Tibial nerve (tissue), 4 donors: ENCODE results near the gene CHRM4. TPM values are rescaled to one million over a fixed set of nuclear protein-coding genes. Genes with fewer than 3 reads are reported as not detected.

Experiments used
- DNase-seq, 2 donors: peaks; one replicate each; pipeline ENCODE4 v3.0.0-alpha.2; 2019; ENCODE audit warnings: low spot score in 2 of 2
- H3K27ac ChIP-seq, 4 donors: fragments of 200-600 bp; sonication (generic) in 3 of 4; one replicate each; pipeline ENCODE4 v1.5.1; 2017 to 2019; ENCODE audit warnings: mild to moderate bottlenecking in 1 of 4
- H3K27me3 ChIP-seq, 2 donors: fragments of 200-600 bp; sonication (generic) in 1 of 2; one replicate each; pipeline versions ENCODE4 v1.5.1 to v1.6.0; 2017 to 2019
- H3K36me3 ChIP-seq, 3 donors: fragments of 200-600 bp; sonication (generic); one replicate each; pipeline ENCODE4 v1.5.1; 2018 to 2019
- H3K4me1 ChIP-seq, 4 donors: fragments of 200-600 bp; sonication (generic) in 3 of 4; one replicate each; pipeline ENCODE4 v1.5.1; 2017 to 2019
- H3K4me3 ChIP-seq, 4 donors: fragments of 200-600 bp; sonication (generic) in 3 of 4; one replicate each; pipeline ENCODE4 v1.5.1; 2017 to 2019; ENCODE audit warnings: mild to moderate bottlenecking in 1 of 4, moderate library complexity in 1 of 4
- H3K9me3 ChIP-seq, 4 donors: fragments of 200-600 bp; sonication (generic) in 3 of 4; one replicate each; pipeline ENCODE4 v1.5.1; 2017 to 2019
- EP300 ChIP-seq, 2 donors: sonication (generic); formaldehyde crosslinking; IDR thresholded peaks; one replicate each; pipeline ENCODE4 v1.6.1; 2017; ENCODE audit warnings: antibody characterized with exemption in 2 of 2, mild to moderate bottlenecking in 1 of 2
- POLR2A ChIP-seq, 2 donors: fragments of 450-650 bp; IDR thresholded peaks; one replicate each; pipeline ENCODE4 v1.6.1; 2017; ENCODE audit warnings: antibody characterized with exemption in 2 of 2, mild to moderate bottlenecking in 2 of 2, moderate library complexity in 2 of 2
- WGBS, 2 donors: methylation state at CpG; one replicate each; pipeline ENCODE4 v1.1.5; 2018; 5-methylcytosine and 5-hydroxymethylcytosine counted together
- total RNA-seq, 4 donors: library from RNA; depleted of rRNA; stranded (reverse); fragments of >200 nt; gene quantifications; one replicate each; pipeline ENCODE4 v1.1.0, GENCODE V29; 2016
- TF ChIP-seq, protein P1 (sequence below), 5 experiments: fragments of 200-600 bp in 3 of 5; fragments of 450-650 bp in 2 of 5; sonication (generic) in 3 of 5; IDR thresholded peaks; one replicate each; pipeline ENCODE4 v1.5.1; 2016 to 2019; ENCODE audit warnings: antibody characterized with exemption in 5 of 5, mild to moderate bottlenecking in 3 of 5, moderate library complexity in 2 of 5

Gene CHRM4
- total RNA-seq, 4 donors from 2014 or later: 1.2 TPM; not detected in 3

DNA sequence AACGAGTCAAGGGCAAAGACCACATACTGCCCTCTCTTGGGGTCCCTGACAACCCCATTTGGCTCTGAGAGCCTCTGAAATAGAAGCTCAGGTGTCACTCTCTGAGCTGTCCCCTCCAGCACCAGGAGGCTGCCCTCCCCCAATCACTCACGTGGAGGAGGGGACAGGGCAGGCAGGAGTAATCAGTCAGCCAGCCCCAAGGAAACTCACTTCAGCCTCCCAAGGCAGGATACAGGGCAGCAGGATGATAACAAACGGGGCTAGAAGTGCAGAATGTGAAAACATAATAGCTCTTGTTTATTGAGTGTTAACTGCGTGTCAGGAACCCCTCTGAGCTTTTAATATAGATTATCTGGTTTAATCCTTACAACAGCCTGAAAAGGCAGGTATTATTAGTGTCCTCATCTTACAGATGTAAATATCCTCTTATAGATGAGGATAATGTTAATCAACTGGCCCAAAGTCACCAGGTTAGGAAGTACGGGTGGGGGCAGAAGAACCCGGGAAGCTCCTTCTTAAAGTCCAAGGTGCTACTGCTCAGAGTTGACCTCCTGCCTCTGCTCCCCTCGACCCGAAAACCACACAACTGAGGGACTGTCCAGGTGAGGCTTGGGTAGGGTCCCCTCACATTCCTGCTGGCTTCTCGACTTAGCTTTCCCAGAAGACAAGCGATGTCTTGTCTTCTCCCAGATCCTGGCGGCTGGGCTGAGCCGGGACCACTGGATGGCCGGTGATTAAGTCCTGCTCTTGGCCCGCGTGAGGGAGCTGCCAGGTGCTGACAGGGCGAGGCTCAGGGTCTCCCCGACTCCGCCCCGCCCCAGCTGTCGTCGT is 2.7 kb downstream of the CHRM4 start:
- no peak for TF ChIP-seq EP300 (IDR thresholded peaks at IDR 0.05)
- TF ChIP-seq, protein P1, sequence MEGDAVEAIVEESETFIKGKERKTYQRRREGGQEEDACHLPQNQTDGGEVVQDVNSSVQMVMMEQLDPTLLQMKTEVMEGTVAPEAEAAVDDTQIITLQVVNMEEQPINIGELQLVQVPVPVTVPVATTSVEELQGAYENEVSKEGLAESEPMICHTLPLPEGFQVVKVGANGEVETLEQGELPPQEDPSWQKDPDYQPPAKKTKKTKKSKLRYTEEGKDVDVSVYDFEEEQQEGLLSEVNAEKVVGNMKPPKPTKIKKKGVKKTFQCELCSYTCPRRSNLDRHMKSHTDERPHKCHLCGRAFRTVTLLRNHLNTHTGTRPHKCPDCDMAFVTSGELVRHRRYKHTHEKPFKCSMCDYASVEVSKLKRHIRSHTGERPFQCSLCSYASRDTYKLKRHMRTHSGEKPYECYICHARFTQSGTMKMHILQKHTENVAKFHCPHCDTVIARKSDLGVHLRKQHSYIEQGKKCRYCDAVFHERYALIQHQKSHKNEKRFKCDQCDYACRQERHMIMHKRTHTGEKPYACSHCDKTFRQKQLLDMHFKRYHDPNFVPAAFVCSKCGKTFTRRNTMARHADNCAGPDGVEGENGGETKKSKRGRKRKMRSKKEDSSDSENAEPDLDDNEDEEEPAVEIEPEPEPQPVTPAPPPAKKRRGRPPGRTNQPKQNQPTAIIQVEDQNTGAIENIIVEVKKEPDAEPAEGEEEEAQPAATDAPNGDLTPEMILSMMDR (IDR thresholded peaks at IDR 0.05): no peak
- WGBS, 2 donors: 8 to 17% methylated on average over 12 to 21 of the region's 21 CpGs
- H3K27me3 ChIP-seq: peaks cover 5 to 69% of the 10 kb centered on the region in 2 donors
- H3K4me3 ChIP-seq: no peak overlapping the region
- no peaks in the 10 kb centered on the region for H3K36me3 ChIP-seq
- H3K9me3 ChIP-seq: no peaks in the 10 kb centered on the region
- DNase-seq: no peak
- H3K4me1 ChIP-seq: peaks cover 0 to 52% (median 30%) of the 10 kb centered on the region in 4 donors
- H3K27ac ChIP-seq: no peak overlapping the region

DNA sequence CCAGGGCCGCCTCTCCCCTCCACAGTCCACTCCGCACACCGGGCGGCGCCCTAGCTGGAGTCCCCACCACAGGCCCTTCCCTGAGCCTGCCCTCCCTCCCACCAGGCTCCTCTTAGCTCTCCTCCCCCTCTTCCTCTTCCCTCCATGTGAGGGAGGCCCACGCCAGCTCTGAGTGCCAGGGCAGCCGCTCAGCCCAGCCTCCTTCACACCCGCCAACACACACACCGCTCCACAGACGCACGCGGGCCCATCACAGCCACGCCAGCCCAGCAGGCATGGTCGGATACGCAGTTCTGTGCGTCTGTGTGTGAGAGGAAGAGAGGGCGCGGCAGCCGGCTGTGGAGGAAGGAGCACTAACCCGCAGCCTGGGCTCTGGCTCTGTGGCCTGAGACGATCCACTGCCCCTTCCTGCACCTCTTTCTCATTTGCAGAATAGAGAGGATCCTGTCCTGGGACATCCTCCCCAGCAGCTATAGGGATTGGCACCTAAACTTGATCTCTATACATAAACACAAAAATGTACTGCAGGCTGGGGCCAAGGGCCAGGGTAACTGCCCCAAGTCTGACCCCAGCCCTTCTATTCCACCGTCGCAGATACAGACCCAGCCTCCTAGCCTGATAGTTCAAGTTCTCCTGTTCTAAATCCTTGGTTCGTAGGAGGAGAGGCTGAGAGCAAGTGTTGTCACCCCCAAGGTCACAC is 3.5 kb downstream of the CHRM4 start:
- H3K4me1 ChIP-seq: peaks cover 0 to 53% (median 29%) of the 10 kb centered on the region in 4 donors
- no peak overlapping the region for H3K4me3 ChIP-seq
- DNase-seq: no peak
- no peaks in the 10 kb centered on the region for H3K36me3 ChIP-seq
- no peak overlapping the region for H3K27ac ChIP-seq
- 7 to 20% methylated on average over 24 of the region's 24 CpGs for WGBS, 2 donors
- peaks cover 5 to 68% of the 10 kb centered on the region in 2 donors for H3K27me3 ChIP-seq
- H3K9me3 ChIP-seq: no peaks in the 10 kb centered on the region
- TF ChIP-seq POLR2A (IDR thresholded peaks at IDR 0.05): no peak
- TF ChIP-seq, protein P1 (IDR thresholded peaks at IDR 0.05): no peak
- TF ChIP-seq EP300 (IDR thresholded peaks at IDR 0.05): no peak

DNA sequence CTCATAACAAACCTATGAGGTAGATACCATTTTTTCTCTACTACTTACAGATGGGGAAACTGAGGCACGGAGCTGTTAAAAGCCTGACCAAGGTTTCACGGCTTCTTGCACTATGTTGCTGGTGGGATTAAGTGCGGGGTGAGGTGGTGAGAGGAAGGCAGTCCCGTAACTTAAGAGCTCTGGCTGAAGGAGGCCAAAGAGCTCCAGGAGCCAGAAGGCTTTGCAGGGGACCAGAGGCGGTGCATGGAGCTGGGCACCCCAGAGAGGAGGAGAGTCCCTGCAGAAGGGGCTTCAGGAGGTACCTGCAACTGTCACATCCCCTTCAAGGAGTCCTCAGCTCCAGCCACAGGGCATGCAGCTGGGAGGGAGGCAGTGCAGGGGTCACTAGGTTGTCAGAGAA is 4.1 kb downstream of the CHRM4 start:
- Histone ChIP-seq H3K36me3 (no peaks in the 10 kb centered on the region), H3K4me3 (no peak overlapping the region), H3K9me3 (no peaks in the 10 kb centered on the region), H3K27me3 (peaks cover 5 to 62% of the 10 kb centered on the region in 2 donors), H3K27ac (no peak overlapping the region), H3K4me1 (peaks cover 0 to 53% (median 29%) of the 10 kb centered on the region in 4 donors)
- no peak for TF ChIP-seq POLR2A (IDR thresholded peaks at IDR 0.05)
- 74 to 80% methylated on average over 5 of the region's 5 CpGs for WGBS, 2 donors
- DNase-seq: no peak

DNA sequence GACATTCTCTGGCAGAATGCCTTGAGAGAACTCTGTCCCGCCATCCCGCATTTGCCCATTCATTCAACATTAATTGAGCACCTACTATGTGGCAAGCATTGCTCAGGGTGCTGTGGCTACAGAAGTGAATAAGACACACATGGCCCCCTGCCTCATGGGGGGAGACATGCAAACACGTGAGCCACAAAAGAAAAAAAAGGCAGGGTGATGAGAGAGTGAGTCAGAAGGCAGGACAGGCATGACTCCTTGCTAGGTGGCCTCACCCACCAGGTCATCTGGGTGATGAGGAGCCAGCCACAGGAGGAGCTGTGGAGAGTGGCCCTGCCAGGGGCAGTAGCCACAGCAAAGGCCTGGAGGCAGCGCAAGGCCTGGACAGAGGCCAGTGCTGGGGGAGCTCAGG is 4.9 kb downstream of the CHRM4 start:
- TF ChIP-seq EP300 (IDR thresholded peaks at IDR 0.05) (no peak), POLR2A (IDR thresholded peaks at IDR 0.05) (no peak)
- TF ChIP-seq, protein P1 (IDR thresholded peaks at IDR 0.05): no peak

DNA sequence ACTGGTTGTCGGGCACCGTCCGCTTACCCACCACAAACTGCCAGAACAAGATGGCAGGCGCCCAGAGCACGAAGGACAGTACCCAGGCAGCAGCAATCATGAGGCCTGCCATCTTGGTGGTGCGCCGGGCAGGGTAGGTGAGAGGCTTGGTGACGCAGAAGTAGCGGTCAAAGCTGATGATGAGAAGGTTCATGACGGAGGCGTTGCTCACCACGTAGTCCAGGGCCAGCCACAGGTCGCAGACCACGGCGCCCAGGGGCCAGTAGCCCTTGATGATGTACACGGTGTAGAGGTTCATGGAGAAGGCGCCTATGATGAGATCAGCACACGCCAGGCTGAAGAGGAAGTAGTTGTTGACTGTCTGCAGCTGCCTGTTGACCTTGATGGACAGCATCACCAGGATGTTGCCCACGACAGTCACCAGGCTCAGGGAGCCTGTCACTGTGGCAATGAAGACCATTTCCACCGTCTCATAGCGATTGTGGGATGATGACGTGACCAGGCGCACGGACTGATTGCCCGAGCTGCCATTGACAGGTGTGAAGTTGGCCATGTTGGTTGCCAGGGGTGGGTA is 5.5 kb downstream of the CHRM4 start:
- no peak for TF ChIP-seq EP300 (IDR thresholded peaks at IDR 0.05)
- TF ChIP-seq POLR2A (IDR thresholded peaks at IDR 0.05): no peak
- TF ChIP-seq, protein P1 (IDR thresholded peaks at IDR 0.05): no peak
- no peak overlapping the region for H3K4me3 ChIP-seq
- 94% methylated on average over 25 of the region's 25 CpGs for WGBS, 2 donors
- H3K27ac ChIP-seq: no peak overlapping the region
- no peaks in the 10 kb centered on the region for H3K9me3 ChIP-seq
- no peaks in the 10 kb centered on the region for H3K36me3 ChIP-seq
- peaks cover 5 to 60% of the 10 kb centered on the region in 2 donors for H3K27me3 ChIP-seq
- H3K4me1 ChIP-seq: peaks cover 0 to 49% (median 27%) of the 10 kb centered on the region in 4 donors
- DNase-seq: no peak

More for the DNA sequence above, 4.9 kb downstream of the CHRM4 start:
- Histone ChIP-seq H3K4me3 (no peak overlapping the region), H3K9me3 (no peaks in the 10 kb centered on the region), H3K27me3 (peaks cover 5 to 64% of the 10 kb centered on the region in 2 donors), H3K4me1 (peaks cover 0 to 53% (median 29%) of the 10 kb centered on the region in 4 donors), H3K27ac (no peak overlapping the region), H3K36me3 (no peaks in the 10 kb centered on the region)
- 85 to 95% methylated on average over 4 of the region's 4 CpGs for WGBS, 2 donors
- DNase-seq: no peak
